ES-I3 (cell line): ENCODE results near the gene BMP10.

Experiments used
- H3K36me3 ChIP-seq: 2 replicates; pipeline ENCODE4 v1.6.1; 2013; ENCODE audit warnings: mild to moderate bottlenecking, low read length, control low read depth, moderate library complexity; ENCODE audit not compliant: insufficient read depth
- H3K4me1 ChIP-seq: 2 replicates; pipeline ENCODE4 v1.6.1; 2013; ENCODE audit warnings: mild to moderate bottlenecking, control low read depth, low read length; ENCODE audit not compliant: insufficient read depth
- H3K9ac ChIP-seq: 2 replicates; pipeline ENCODE4 v1.6.1; 2013; ENCODE audit warnings: low read depth, mild to moderate bottlenecking, low read length, moderate library complexity
- H3K9me3 ChIP-seq: 2 replicates; pipeline ENCODE4 v1.6.1; 2013; ENCODE audit warnings: mild to moderate bottlenecking, low read length, moderate library complexity; ENCODE audit not compliant: control insufficient read depth, insufficient read depth

BMP10 gene

DNA sequence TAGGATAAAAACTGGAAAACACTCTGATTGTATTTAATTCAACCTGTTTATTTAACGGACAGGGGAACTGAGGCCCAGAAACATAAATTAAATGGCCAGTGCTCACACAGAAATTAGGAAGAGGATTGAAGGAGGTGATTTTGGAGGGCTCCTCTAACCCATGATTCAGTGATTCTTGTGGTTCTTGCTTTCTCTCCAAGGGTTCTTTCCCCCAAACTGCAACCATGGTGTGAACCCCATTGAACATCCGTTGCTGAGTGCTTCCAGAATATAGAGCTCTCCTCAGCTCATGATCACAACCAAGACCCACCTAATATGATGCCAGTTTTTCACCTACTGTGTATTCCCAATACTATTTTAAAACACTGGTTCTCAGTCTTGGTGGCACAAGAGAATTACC is 41.4 kb downstream of the BMP10 start:
- H3K9me3 ChIP-seq: no peaks in the 10 kb centered on the region
- peaks cover 10% of the 10 kb centered on the region; the same call in 1 of the 2 replicates for H3K4me1 ChIP-seq
- H3K36me3 ChIP-seq: no peaks in the 10 kb centered on the region
- no peak overlapping the region for H3K9ac ChIP-seq

DNA sequence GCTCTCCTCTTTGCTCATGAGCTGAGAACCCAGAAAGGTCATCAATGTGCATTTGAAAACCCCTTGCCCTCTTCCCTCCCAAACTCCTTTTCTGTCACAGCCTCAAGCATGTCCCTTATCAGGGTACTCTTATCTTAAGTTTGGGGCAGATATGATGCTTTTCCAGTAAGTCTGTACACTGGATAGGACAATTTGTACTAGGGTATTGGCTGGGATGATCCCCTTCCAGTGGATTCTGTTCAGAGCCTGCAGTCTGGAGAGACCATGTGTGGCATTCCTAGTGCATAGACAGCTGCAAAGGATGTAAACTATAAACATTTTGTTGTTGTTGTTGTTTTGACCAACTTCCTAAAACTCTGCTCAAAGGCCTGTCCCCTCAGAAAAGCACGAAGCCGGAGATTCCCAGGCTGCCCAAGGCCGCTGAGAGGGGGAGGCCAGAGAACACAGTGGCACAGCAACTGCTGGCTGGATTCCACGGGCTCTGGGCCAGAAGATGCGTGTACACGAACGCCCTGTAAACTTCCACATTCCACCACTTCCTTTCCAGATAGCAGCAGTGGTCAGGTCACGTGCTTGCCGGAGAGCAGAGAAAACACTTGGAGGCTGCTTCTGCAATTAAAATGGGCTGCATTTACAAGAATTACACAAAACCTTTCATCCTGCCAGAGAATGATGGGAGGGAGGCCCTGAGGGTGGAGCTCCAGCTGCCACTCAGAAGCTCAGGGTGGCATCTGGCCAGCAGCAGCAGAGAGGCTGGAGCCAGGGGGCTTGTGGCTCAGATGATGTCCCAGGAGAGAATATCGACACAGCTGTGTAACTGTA is 42.1 kb downstream of the BMP10 start:
- Histone ChIP-seq H3K36me3 (no peaks in the 10 kb centered on the region), H3K9ac (no peak overlapping the region), H3K9me3 (no peaks in the 10 kb centered on the region), H3K4me1 (peaks cover 10% of the 10 kb centered on the region; the same call in 1 of the 2 replicates)

DNA sequence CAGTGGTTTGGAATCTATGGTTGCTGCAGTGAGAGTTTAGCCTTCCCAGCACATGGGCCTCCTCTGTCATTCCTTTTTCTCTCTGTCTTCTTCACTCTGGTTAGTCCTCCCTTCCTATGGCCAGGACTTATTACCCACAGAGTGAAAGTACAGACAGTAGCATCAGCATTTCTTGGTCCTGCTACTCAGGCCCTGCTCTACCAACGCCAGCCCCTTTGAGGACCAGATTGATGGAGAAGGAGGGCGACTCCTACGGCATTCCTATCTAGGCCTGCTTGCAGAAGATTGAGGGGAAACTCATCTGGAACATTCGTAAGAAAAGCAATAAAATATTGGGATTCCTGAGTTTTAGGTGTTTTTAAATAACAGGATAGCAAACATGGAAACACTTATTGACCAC is 43.5 kb downstream of the BMP10 start:
- H3K4me1 ChIP-seq: peaks cover 10% of the 10 kb centered on the region; the same call in 1 of the 2 replicates
- no peaks in the 10 kb centered on the region for H3K36me3 ChIP-seq
- 0 out of 2 replicates have a peak, but pooled peaks cover 3% of the 10 kb centered on the region for H3K9me3 ChIP-seq
- H3K9ac ChIP-seq: no peak overlapping the region

DNA sequence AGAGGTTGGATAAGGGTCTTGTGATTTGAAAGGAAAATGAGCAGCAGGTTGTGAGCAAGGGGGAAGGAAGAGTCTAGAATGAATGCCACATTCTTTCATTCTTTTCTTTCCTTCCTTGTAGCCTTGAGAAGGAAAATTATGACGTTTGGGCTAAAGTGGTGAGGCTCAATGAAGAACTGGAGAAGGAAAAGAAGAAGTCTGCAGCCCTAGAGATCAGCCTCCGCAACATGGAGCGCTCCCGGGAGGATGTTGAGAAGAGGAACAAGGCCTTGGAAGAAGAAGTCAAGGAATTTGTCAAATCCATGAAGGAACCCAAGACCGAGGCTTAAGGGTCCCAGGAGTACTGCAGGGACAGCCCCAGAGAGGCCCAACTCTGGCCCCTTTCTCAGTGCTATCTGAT is 45.3 kb downstream of the BMP10 start:
- no peaks in the 10 kb centered on the region for H3K36me3 ChIP-seq
- H3K9ac ChIP-seq: no peak overlapping the region
- 0 out of 2 replicates have a peak, but pooled peaks cover 3% of the 10 kb centered on the region for H3K9me3 ChIP-seq
- H3K4me1 ChIP-seq: peaks cover 5% of the 10 kb centered on the region; the same call in 1 of the 2 replicates

DNA sequence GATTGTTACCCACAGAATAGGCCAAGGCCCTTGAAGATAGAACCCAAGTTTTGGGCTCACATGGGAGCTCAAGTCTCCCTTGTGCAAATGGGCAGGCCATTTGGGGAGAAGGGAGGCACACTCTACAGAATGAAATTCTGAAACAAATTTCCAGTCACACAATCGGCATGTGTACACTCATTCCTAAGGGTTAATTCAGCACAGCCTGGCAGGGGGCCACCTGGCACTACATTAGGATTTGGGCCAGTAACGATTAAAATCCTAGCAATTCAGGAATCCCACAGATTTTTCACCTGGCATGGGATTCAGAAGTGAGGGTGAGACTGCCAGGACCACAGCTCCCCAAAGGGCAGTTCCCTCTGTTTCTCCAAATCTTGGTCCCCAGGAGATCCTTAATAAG is 46.4 kb downstream of the BMP10 start:
- Histone ChIP-seq H3K36me3 (no peaks in the 10 kb centered on the region), H3K4me1 (peaks cover 5% of the 10 kb centered on the region; the same call in 1 of the 2 replicates), H3K9ac (no peak overlapping the region), H3K9me3 (0 out of 2 replicates have a peak, but pooled peaks cover 3% of the 10 kb centered on the region)

DNA sequence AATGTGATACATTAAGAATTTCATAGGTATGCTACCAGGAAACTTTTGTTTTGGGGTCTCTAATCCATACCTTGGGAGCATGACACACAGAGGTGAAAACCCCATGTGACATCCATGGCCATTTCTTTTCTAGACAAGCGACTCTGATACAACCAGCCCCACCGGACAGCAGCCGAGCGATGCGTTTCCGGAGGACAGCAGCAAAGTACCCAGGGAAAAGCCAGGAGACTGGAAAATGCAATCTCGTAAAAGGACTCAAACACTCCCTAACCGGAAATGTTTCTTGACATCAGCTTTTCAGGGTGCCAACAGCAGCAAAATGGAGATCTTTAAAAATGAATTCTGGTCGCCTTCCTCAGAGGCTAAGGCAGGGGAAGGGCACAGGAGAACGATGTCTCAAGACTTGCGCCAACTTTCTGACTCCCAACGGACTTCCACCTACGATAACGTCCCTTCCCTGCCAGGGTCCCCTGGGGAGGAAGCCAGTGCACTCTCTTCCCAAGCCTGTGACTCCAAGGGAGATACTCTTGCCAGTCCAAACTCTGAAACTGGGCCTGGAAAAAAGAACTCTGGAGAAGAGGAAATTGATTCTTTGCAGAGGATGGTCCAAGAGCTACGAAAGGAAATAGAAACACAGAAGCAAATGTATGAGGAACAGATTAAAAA is 48.9 kb downstream of the BMP10 start:
- H3K9me3 ChIP-seq: 0 out of 2 replicates have a peak, but pooled peaks cover 3% of the 10 kb centered on the region
- H3K4me1 ChIP-seq: no peaks in the 10 kb centered on the region; the same call in 1 of the 2 replicates
- H3K36me3 ChIP-seq: no peaks in the 10 kb centered on the region
- no peak overlapping the region for H3K9ac ChIP-seq

DNA sequence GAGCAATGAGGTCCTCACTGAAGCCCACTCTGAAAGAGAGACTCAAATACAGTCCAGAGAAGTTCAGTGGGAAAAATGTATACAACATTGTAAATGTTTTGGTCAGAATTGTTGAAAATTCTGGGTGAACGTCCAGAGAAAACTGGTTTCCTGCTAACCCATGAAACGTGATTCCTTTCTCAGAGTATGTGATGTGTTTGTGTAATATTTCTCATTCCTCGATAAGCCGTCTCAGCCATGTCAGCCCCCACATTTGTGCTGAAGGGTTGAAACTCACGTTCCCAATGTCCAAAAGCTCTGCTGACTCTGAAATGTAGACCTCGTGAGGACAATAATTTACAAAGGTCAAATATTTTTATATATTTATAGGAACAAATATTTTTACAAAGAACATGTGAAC is 51.6 kb downstream of the BMP10 start:
- H3K9ac ChIP-seq: no peak overlapping the region
- 0 out of 2 replicates have a peak, but pooled peaks cover 3% of the 10 kb centered on the region for H3K9me3 ChIP-seq
- no peaks in the 10 kb centered on the region for H3K36me3 ChIP-seq
- no peaks in the 10 kb centered on the region; the same call in 1 of the 2 replicates for H3K4me1 ChIP-seq

DNA sequence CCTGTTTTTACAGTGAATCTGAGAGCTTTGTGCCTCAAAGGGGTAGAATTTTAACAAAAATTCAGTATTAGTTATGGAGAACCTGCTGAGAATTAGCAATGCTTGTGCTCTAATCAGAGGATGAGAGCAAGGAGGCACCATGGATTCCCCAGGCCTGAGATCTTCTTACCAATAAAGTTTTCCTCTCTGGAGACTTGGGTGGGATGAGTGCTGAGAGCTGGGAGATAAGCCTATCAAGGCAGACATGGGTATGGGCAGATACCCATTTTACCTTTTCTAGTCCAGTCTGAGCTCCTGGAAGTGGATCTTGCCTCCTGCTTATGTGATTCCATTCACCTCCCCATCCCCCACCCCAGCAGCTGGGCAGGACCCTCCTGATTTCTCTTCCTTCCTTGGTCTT is 53.9 kb downstream of the BMP10 start:
- H3K36me3 ChIP-seq: no peaks in the 10 kb centered on the region
- H3K9ac ChIP-seq: no peak overlapping the region
- H3K4me1 ChIP-seq: no peaks in the 10 kb centered on the region; the same call in 1 of the 2 replicates
- H3K9me3 ChIP-seq: no peaks in the 10 kb centered on the region
